HCT116 (cell line): Measurements from ENCODE around the gene IGDCC3. TPM values are rescaled to one million over a fixed set of nuclear protein-coding genes. Genes with fewer than 3 reads are reported as not detected.

Source experiments
- ATAC-seq: fragments of 200-7000 bp; cut with Tn5 transposase; 2 replicates; pipeline ENCODE4 v1.9.1; 2020; ENCODE audit warnings: mild to moderate bottlenecking, moderate library complexity
- BruUV-seq: library from RNA; stranded (reverse); fragments of 400-500 nt; replicated peaks from 2 replicates; lab custom pipeline; 2021; lab: Mats Ljungman, UMichigan
- CTCF ChIA-PET: fragments of 300-600 bp; sonication (Branson Sonifier 250); formaldehyde crosslinking; loops from one replicate; lab custom pipeline; 2021; ENCODE audit warnings: antibody characterized with exemption; lab: Charles Lee
- POLR2A ChIA-PET: fragments of 300-600, 350-600 bp; sonication (Branson Sonifier 250); formaldehyde crosslinking; loops from one replicate; lab custom pipeline; 2021; ENCODE audit warnings: antibody characterized with exemption; lab: Charles Lee
- RAD21 ChIA-PET, 2 experiments: fragments of 300-600 bp; sonication (Branson Sonifier 250); formaldehyde crosslinking; loops; one replicate each; lab custom pipeline; 2023; ENCODE audit warnings: low total read pairs in 2 of 2; ENCODE audit not compliant: uncharacterized antibody in 2 of 2, unreplicated experiment in 2 of 2, low non-redundant PET in 1 of 2; lab: Charles Lee
- DNase-seq: peaks from one replicate; pipeline ENCODE4 v3.0.0-alpha.2; 2010; ENCODE audit warnings: low read depth, low spot score
- H2AFZ ChIP-seq: fragments of 200-600 bp; shearing (Covaris generic), sonication (generic); 2 replicates; pipeline ENCODE4 v1.6.1; 2017; ENCODE audit warnings: low read depth, mixed run types, mixed read lengths, antibody characterized with exemption, low read length; ENCODE audit not compliant: poor library complexity, severe bottlenecking
- H3K27ac ChIP-seq: 2 replicates; pipeline ENCODE4 v1.5.1; 2012; ENCODE audit warnings: low read depth, low read length
- H3K27me3 ChIP-seq: fragments of 200-600 bp; sonication (generic); 2 replicates; pipeline ENCODE4 v1.6.1; 2016; ENCODE audit warnings: mixed run types, low read length, mixed read lengths; ENCODE audit not compliant: insufficient read depth
- H3K36me3 ChIP-seq, 2 experiments: fragments of 200-500 bp in 1 of 2; fragments of 200-600 bp in 1 of 2; sonication (Bioruptor generic) in 1 of 2; sonication (generic) in 1 of 2; 2 replicates each; pipeline versions ENCODE4 v1.5.1 to v1.6.1; 2014 to 2016; ENCODE audit warnings: low read length in 2 of 2, inconsistent platforms in 1 of 2, mixed read lengths in 1 of 2, mixed run types in 1 of 2; ENCODE audit not compliant: insufficient read depth in 2 of 2, control insufficient read depth in 1 of 2
- H3K4me1 ChIP-seq, 2 experiments: fragments of 200-600 bp in 1 of 2; sonication (generic) in 1 of 2; 2 replicates each; pipeline versions ENCODE4 v1.5.1 to v1.6.1; 2012 to 2017; ENCODE audit warnings: low read length in 2 of 2, inconsistent platforms in 1 of 2, mild to moderate bottlenecking in 1 of 2, mixed read lengths in 1 of 2, mixed run types in 1 of 2, moderate library complexity in 1 of 2; ENCODE audit not compliant: insufficient read depth in 2 of 2, control insufficient read depth in 1 of 2
- H3K4me2 ChIP-seq: fragments of 200-600 bp; sonication (generic); 2 replicates; pipeline ENCODE4 v1.6.1; 2017; ENCODE audit warnings: mixed run types, low read length, mixed read lengths
- H3K4me3 ChIP-seq, 2 experiments: fragments of 200-600 bp in 1 of 2; sonication (generic) in 1 of 2; replicated peaks in 1 of 2; 2 replicates each; pipeline ENCODE4 v1.5.1; 2011 to 2016; ENCODE audit warnings: low read length in 2 of 2, control low read depth in 1 of 2, low read depth in 1 of 2, mild to moderate bottlenecking in 1 of 2, mixed read lengths in 1 of 2, mixed run types in 1 of 2
- H3K79me2 ChIP-seq: fragments of 200-600 bp; sonication (generic); 2 replicates; pipeline ENCODE4 v1.6.1; 2017; ENCODE audit warnings: mild to moderate bottlenecking, mixed run types, low read length, moderate library complexity, mixed read lengths; ENCODE audit not compliant: insufficient read depth
- H3K9ac ChIP-seq: fragments of 200-600 bp; sonication (generic); 2 replicates; pipeline ENCODE4 v1.6.1; 2016; ENCODE audit warnings: low read length, mixed read lengths
- H3K9me2 ChIP-seq: fragments of 200-600 bp; sonication (generic), shearing (Covaris generic); 2 replicates; pipeline ENCODE4 v1.6.1; 2017; ENCODE audit warnings: mixed run types, mild to moderate bottlenecking, moderate library complexity; ENCODE audit not compliant: insufficient read depth
- H3K9me3 ChIP-seq, 2 experiments: fragments of 200-500 bp in 1 of 2; fragments of 200-600 bp in 1 of 2; sonication (Bioruptor generic) in 1 of 2; sonication (generic) in 1 of 2; 2 replicates each; pipeline ENCODE4 v1.6.1; 2014 to 2017; ENCODE audit warnings: low read length in 2 of 2, mixed read lengths in 2 of 2, inconsistent platforms in 1 of 2, low read depth in 1 of 2, mild to moderate bottlenecking in 1 of 2, mixed run types in 1 of 2, moderate library complexity in 1 of 2; ENCODE audit not compliant: control insufficient read depth in 1 of 2, insufficient read depth in 1 of 2
- H4K20me1 ChIP-seq: fragments of 200-600 bp; sonication (generic), shearing (Covaris generic); 2 replicates; pipeline ENCODE4 v1.6.1; 2017; ENCODE audit warnings: mixed run types, mild to moderate bottlenecking, moderate library complexity; ENCODE audit not compliant: insufficient read depth
- CBX3 ChIP-seq: IDR thresholded peaks from 2 replicates; pipeline ENCODE4 v1.6.1; 2012; ENCODE audit warnings: low read depth
- CEBPB ChIP-seq: IDR thresholded peaks from 2 replicates; pipeline ENCODE4 v1.6.1; 2012; ENCODE audit warnings: low read depth
- EGR1 ChIP-seq: IDR thresholded peaks from 2 replicates; pipeline ENCODE4 v1.6.1; 2012; ENCODE audit warnings: low read depth
- ELF1 ChIP-seq: IDR thresholded peaks from 2 replicates; pipeline ENCODE4 v1.6.1; 2012; ENCODE audit warnings: low read depth, borderline replicate concordance
- JUND ChIP-seq: IDR thresholded peaks from 2 replicates; pipeline ENCODE4 v1.6.1; 2012
- MAX ChIP-seq: IDR thresholded peaks from 2 replicates; pipeline ENCODE4 v1.6.1; 2012
- POLR2A ChIP-seq: IDR thresholded peaks from 2 replicates; pipeline ENCODE4 v1.7.0; 2011; ENCODE audit warnings: borderline replicate concordance; ENCODE audit not compliant: insufficient read depth, insufficient read length; ENCODE audit errors: extremely low read depth
- POLR2AphosphoS5 ChIP-seq: IDR thresholded peaks from 2 replicates; pipeline ENCODE4 v1.6.1; 2011; ENCODE audit warnings: mild to moderate bottlenecking, low read depth, low read length, moderate library complexity
- RAD21 ChIP-seq: IDR thresholded peaks from 2 replicates; pipeline ENCODE4 v1.6.1; 2012; ENCODE audit warnings: low read depth, mild to moderate bottlenecking
- SIN3A ChIP-seq: IDR thresholded peaks from 2 replicates; pipeline ENCODE4 v1.6.1; 2012; ENCODE audit warnings: low read depth
- SP1 ChIP-seq: IDR thresholded peaks from 2 replicates; pipeline ENCODE4 v1.6.1; 2012; ENCODE audit warnings: low read depth
- TCF7L2 ChIP-seq: IDR thresholded peaks from 2 replicates; pipeline ENCODE4 v1.7.0; 2011; ENCODE audit warnings: borderline replicate concordance, inconsistent platforms; ENCODE audit not compliant: insufficient read depth, insufficient read length; ENCODE audit errors: extremely low read depth
- YY1 ChIP-seq: IDR thresholded peaks from 2 replicates; pipeline ENCODE4 v1.6.1; 2011; ENCODE audit warnings: low read length, low read depth, moderate library complexity, mild to moderate bottlenecking; ENCODE audit not compliant: insufficient replicate concordance; ENCODE audit errors: extremely low read depth
- ZNF274 ChIP-seq: fragments of 200-500 bp; sonication (Bioruptor generic); IDR thresholded peaks from 2 replicates; pipeline ENCODE4 v1.6.1; 2014; ENCODE audit warnings: mild to moderate bottlenecking, low read depth, low read length, inconsistent platforms
- intact Hi-C: fragments of 100-400 bp; cut with micrococcal nuclease; formaldehyde crosslinking; loops from 2 replicates; pipeline ENCODE4 v1.10.0; 2022
- total RNA-seq: library from RNA; stranded (reverse); gene quantifications from one replicate; pipeline ENCODE4 v1.2.1, GENCODE V29; 2021; ENCODE audit not compliant: unreplicated experiment
- TF ChIP-seq, protein P1 (sequence below): IDR thresholded peaks from 2 replicates; pipeline ENCODE4 v1.6.1; 2012; ENCODE audit warnings: low read depth
- TF ChIP-seq, protein P2 (sequence below): IDR thresholded peaks from 2 replicates; pipeline ENCODE4 v1.6.1; 2011; ENCODE audit warnings: mild to moderate bottlenecking, low read length, moderate library complexity; ENCODE audit not compliant: insufficient replicate concordance; ENCODE audit errors: extremely low read depth
- TF ChIP-seq, protein P3 (sequence below), 3 experiments: fragments of 200-600 bp in 1 of 3; sonication (generic) in 1 of 3; IDR thresholded peaks in 2 of 3; conservative IDR thresholded peaks in 1 of 3; 2 replicates each; pipeline ENCODE4 v1.5.1; 2012 to 2017; ENCODE audit warnings: low read depth in 2 of 3, low read length in 2 of 3, antibody characterized with exemption in 1 of 3, borderline replicate concordance in 1 of 3, control low read depth in 1 of 3, mild to moderate bottlenecking in 1 of 3, mixed read lengths in 1 of 3, mixed run types in 1 of 3, moderate library complexity in 1 of 3; ENCODE audit not compliant: insufficient read depth in 1 of 3

Gene IGDCC3
- total RNA-seq, 1 experiment from 2014 or later, result 0.44 TPM

DNA sequence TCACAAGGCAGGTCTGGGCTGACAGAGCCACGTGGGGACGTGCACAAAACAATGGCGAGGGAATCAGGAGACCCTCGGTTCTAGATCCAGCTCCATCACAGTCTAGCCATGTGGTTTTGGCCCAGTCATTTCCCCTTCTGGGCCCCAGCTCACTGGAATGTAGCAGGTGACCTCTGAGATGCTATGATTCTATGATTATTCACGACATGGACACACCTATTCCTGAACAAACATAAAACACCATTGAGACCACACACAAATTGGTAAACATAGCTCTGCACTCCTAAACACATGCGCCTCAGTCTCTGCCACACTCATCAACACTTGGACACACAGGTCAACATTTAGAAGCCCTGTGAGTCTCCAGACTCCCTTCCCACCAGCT lies 36.0 kb upstream of the IGDCC3 start:
- no peak overlapping the region for H3K4me2 ChIP-seq
- H3K27me3 ChIP-seq, result no peaks in the 10 kb centered on the region
- H4K20me1 ChIP-seq, result no peaks in the 10 kb centered on the region
- intact Hi-C loops, result no loop called here
- H3K9me2 ChIP-seq, result no peaks in the 10 kb centered on the region
- ChIA-PET RAD21 (no interaction called here), CTCF (no interaction called here), POLR2A (no interaction called here)
- TF ChIP-seq, protein P1, sequence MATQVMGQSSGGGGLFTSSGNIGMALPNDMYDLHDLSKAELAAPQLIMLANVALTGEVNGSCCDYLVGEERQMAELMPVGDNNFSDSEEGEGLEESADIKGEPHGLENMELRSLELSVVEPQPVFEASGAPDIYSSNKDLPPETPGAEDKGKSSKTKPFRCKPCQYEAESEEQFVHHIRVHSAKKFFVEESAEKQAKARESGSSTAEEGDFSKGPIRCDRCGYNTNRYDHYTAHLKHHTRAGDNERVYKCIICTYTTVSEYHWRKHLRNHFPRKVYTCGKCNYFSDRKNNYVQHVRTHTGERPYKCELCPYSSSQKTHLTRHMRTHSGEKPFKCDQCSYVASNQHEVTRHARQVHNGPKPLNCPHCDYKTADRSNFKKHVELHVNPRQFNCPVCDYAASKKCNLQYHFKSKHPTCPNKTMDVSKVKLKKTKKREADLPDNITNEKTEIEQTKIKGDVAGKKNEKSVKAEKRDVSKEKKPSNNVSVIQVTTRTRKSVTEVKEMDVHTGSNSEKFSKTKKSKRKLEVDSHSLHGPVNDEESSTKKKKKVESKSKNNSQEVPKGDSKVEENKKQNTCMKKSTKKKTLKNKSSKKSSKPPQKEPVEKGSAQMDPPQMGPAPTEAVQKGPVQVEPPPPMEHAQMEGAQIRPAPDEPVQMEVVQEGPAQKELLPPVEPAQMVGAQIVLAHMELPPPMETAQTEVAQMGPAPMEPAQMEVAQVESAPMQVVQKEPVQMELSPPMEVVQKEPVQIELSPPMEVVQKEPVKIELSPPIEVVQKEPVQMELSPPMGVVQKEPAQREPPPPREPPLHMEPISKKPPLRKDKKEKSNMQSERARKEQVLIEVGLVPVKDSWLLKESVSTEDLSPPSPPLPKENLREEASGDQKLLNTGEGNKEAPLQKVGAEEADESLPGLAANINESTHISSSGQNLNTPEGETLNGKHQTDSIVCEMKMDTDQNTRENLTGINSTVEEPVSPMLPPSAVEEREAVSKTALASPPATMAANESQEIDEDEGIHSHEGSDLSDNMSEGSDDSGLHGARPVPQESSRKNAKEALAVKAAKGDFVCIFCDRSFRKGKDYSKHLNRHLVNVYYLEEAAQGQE, result no peak
- TF ChIP-seq SP1 (no peak), JUND (no peak), CBX3 (no peak), RAD21 (no peak), CEBPB (no peak), SIN3A (no peak), POLR2AphosphoS5 (no peak), POLR2A (no peak), TCF7L2 (no peak), MAX (no peak), ZNF274 (no peak), YY1 (no peak), EGR1 (no peak), ELF1 (no peak)
- TF ChIP-seq, protein P2, sequence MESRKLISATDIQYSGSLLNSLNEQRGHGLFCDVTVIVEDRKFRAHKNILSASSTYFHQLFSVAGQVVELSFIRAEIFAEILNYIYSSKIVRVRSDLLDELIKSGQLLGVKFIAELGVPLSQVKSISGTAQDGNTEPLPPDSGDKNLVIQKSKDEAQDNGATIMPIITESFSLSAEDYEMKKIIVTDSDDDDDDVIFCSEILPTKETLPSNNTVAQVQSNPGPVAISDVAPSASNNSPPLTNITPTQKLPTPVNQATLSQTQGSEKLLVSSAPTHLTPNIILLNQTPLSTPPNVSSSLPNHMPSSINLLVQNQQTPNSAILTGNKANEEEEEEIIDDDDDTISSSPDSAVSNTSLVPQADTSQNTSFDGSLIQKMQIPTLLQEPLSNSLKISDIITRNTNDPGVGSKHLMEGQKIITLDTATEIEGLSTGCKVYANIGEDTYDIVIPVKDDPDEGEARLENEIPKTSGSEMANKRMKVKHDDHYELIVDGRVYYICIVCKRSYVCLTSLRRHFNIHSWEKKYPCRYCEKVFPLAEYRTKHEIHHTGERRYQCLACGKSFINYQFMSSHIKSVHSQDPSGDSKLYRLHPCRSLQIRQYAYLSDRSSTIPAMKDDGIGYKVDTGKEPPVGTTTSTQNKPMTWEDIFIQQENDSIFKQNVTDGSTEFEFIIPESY, result no peak
- TF ChIP-seq, protein P3, sequence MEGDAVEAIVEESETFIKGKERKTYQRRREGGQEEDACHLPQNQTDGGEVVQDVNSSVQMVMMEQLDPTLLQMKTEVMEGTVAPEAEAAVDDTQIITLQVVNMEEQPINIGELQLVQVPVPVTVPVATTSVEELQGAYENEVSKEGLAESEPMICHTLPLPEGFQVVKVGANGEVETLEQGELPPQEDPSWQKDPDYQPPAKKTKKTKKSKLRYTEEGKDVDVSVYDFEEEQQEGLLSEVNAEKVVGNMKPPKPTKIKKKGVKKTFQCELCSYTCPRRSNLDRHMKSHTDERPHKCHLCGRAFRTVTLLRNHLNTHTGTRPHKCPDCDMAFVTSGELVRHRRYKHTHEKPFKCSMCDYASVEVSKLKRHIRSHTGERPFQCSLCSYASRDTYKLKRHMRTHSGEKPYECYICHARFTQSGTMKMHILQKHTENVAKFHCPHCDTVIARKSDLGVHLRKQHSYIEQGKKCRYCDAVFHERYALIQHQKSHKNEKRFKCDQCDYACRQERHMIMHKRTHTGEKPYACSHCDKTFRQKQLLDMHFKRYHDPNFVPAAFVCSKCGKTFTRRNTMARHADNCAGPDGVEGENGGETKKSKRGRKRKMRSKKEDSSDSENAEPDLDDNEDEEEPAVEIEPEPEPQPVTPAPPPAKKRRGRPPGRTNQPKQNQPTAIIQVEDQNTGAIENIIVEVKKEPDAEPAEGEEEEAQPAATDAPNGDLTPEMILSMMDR (IDR thresholded peaks at IDR 0.05 in 2 of 3, conservative IDR thresholded peaks at IDR 0.05 in 1 of 3; ENCODE audit: borderline replicate concordance in 1 of 3, insufficient read depth in 1 of 3, low read depth in 2 of 3, low read length in 2 of 3), result no peak
- H3K9ac ChIP-seq, result no peak overlapping the region
- no peaks in the 10 kb centered on the region for H3K79me2 ChIP-seq
- DNase-seq, result no peak
- H3K4me3 ChIP-seq, result no peak overlapping the region
- no peaks in the 10 kb centered on the region for H3K9me3 ChIP-seq
- no peaks in the 10 kb centered on the region for H3K36me3 ChIP-seq
- no peak overlapping the region for H3K27ac ChIP-seq
- H2AFZ ChIP-seq, result no peak overlapping the region
- no peak for ATAC-seq
- peaks cover 0 to 14% of the 10 kb centered on the region in 2 experiments; a peak in 1 of 4 replicates for H3K4me1 ChIP-seq
- BruUV-seq, result no TSS peak
